ENCODE results near the gene CABP1.

CABP1 gene

GRCh38 chr12:120698665-120699064 is 58.2 kb downstream of the CABP1 start:
- no peak for FAIRE-seq

- no peak for FAIRE-seq
These were observed 59.1 kb downstream of the CABP1 start for GRCh38 chr12:120699553-120699952.

- FAIRE-seq, result no peak
These were observed 60.5 kb downstream of the CABP1 start for GRCh38 chr12:120700886-120701285.

GRCh38 chr12:120702637-120703036 is 62.2 kb downstream of the CABP1 start:
- FAIRE-seq, result no peak

GRCh38 chr12:120703311-120703942 is 63.0 kb downstream of the CABP1 start:
- FAIRE-seq, result no peak

- no peak for FAIRE-seq
These were observed 65.2 kb downstream of the CABP1 start for GRCh38 chr12:120705618-120706017.

GRCh38 chr12:120706029-120706428 is 65.6 kb downstream of the CABP1 start:
- no peak for FAIRE-seq

- no peak for FAIRE-seq
These were observed 68.2 kb downstream of the CABP1 start for GRCh38 chr12:120708651-120709050.

- no peak for FAIRE-seq
These were observed 69.8 kb downstream of the CABP1 start, which contains the start of gene UNC119B for GRCh38 chr12:120710031-120710804. Gene UNC119B, plus strand, starts transcription at chr12:120710458. Its CDS starts 17 bp downstream, at chr12:120710475.

- no peak for FAIRE-seq
These were observed 70.4 kb downstream of the CABP1 start for GRCh38 chr12:120710805-120711296.

- no peak for FAIRE-seq
These were observed 71.0 kb downstream of the CABP1 start for GRCh38 chr12:120711411-120711810.

- no peak for FAIRE-seq
These were observed 72.2 kb downstream of the CABP1 start for GRCh38 chr12:120712610-120713009.

- peak; percentile 83 for FAIRE-seq
These were observed 73.5 kb downstream of the CABP1 start for GRCh38 chr12:120713861-120714482.

Data from A204.1 (cell line).